Measurements from ENCODE around the gene FOXA3. TPM values are rescaled to one million over a fixed set of nuclear protein-coding genes. Genes with fewer than 3 reads are reported as not detected.

The FOXA3 gene
- total and polyA plus RNA-seq, 8 donors, result 7.6 to 65.8 (median 18.9) TPM

DNA sequence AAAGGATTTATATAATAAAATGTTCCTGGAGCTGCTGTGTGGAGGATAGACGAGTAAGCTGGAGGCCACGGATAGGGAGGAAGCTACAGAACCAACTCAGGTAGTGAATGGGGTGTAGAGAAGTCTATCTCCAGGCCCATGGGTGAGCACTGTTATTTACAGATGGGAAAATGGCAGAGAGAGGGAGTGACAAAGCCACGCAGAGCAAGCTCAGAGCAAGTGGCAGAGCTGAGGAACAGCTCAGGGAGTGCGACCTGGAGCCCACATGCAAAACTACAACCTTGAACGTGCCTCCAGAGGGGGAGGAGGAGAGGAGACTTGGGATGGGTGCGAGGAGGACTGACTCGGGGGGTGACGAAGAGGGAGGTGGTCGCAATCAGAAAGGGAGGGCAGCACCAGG, 35.6 kb upstream of the FOXA3 start:
- H3K36me3 ChIP-seq, result peaks cover 86 to 100% (median 100%) of the 10 kb centered on the region in 4 donors

DNA sequence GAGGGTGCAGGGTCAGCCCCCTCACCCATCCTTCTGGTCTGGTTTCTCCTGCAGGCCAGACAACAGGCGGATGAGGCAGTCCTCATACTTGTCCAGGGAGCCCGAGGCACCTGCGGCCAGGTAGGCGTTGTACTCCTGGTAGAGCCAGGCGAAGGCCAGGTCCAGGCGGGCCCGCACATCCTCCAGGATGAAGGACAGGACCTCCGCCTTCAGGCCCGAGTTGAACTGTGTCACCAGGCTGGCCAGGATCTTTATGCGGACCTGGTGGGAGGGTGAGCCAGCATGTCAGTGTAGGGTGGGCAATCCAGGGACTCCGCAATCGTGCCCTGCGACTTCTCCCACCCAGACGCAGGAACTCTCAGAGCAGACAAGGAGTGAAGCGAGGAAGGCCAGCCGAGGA, 35.2 kb upstream of the FOXA3 start:
- DNase-seq, result no peak
- WGBS, 5 donors, result 84 to 96% (median 94%) methylated on average over 15 to 16 of the region's 16 CpGs
- no peaks in the 10 kb centered on the region for H3K9me3 ChIP-seq

More for the DNA sequence above, 35.6 kb upstream of the FOXA3 start:
- WGBS, 5 donors, result 85 to 90% (median 89%) methylated on average over 9 of the region's 9 CpGs
- Histone ChIP-seq H3K27ac (no peak overlapping the region), H3K9me3 (no peaks in the 10 kb centered on the region), H3K4me3 (no peak overlapping the region), H3K4me1 (peaks cover 0 to 21% (median 15%) of the 10 kb centered on the region in 4 donors), H3K27me3 (no peaks in the 10 kb centered on the region)
- intact Hi-C loops (cut with DNase I; ENCODE audit: low total_unique reads), result no loop called here
- no peak for DNase-seq
- TF ChIP-seq, protein P1, sequence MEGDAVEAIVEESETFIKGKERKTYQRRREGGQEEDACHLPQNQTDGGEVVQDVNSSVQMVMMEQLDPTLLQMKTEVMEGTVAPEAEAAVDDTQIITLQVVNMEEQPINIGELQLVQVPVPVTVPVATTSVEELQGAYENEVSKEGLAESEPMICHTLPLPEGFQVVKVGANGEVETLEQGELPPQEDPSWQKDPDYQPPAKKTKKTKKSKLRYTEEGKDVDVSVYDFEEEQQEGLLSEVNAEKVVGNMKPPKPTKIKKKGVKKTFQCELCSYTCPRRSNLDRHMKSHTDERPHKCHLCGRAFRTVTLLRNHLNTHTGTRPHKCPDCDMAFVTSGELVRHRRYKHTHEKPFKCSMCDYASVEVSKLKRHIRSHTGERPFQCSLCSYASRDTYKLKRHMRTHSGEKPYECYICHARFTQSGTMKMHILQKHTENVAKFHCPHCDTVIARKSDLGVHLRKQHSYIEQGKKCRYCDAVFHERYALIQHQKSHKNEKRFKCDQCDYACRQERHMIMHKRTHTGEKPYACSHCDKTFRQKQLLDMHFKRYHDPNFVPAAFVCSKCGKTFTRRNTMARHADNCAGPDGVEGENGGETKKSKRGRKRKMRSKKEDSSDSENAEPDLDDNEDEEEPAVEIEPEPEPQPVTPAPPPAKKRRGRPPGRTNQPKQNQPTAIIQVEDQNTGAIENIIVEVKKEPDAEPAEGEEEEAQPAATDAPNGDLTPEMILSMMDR (IDR thresholded peaks at IDR 0.05), result no peak
- TF ChIP-seq POLR2A (IDR thresholded peaks at IDR 0.05), result no peak
- TF ChIP-seq POLR2AphosphoS5 (IDR thresholded peaks at IDR 0.05), result no peak
- TF ChIP-seq EP300 (IDR thresholded peaks at IDR 0.05), result no peak

DNA sequence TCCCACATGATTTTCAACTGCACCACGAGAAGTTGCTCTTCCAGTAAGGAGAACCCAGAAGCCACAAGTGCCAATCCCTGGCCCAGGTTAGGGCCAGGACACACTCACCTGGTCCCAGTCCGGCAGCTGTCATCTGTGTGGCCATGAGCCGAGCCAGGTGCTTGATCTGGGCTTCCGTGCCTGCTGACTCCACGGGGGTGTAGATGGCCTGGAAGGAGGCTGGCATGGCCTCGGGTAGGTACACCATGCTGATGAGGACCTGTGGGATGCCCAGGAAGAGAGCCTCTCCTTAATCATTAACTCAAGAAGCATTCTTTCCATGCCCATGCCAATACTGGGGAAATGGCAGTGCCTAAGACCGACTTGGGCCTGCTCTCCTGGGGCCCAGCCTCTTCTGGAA, 29.2 kb upstream of the FOXA3 start:
- H3K36me3 ChIP-seq, result peaks cover 88 to 100% (median 100%) of the 10 kb centered on the region in 4 donors

More for the DNA sequence above, 35.2 kb upstream of the FOXA3 start:
- Histone ChIP-seq H3K27me3 (no peaks in the 10 kb centered on the region), H3K4me1 (peaks cover 0 to 20% (median 13%) of the 10 kb centered on the region in 4 donors), H3K36me3 (peaks cover 86 to 100% (median 100%) of the 10 kb centered on the region in 4 donors), H3K27ac (no peak overlapping the region), H3K4me3 (no peak overlapping the region)
- intact Hi-C loops (cut with DNase I; ENCODE audit: low total_unique reads), result no loop called here
- TF ChIP-seq POLR2A (IDR thresholded peaks at IDR 0.05) (no peak), POLR2AphosphoS5 (IDR thresholded peaks at IDR 0.05) (no peak), EP300 (IDR thresholded peaks at IDR 0.05) (no peak)
- TF ChIP-seq, protein P1 (IDR thresholded peaks at IDR 0.05), result no peak

DNA sequence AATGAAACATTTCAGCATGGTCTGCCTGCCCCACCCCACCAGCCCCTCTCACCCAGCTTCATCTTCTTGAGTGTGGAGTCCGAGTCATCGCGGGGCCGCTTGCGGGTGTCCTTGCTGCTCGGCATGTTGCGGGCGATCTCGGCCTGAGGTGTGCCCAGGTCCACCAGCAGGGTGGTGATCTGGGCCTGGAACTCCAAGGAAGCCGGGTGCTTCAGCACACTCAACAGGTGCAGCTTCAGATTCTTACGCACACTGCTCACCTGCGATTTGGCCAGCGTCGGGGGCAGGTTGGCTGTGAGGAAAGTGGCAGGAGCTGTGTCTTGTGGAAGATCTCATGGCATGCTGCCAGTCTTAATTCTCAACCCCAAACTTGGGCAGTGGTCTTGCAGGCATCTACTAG, 21.9 kb upstream of the FOXA3 start:
- Histone ChIP-seq H3K27me3 (no peaks in the 10 kb centered on the region), H3K27ac (no peak overlapping the region), H3K36me3 (peaks cover 71 to 100% (median 100%) of the 10 kb centered on the region in 4 donors), H3K9me3 (no peaks in the 10 kb centered on the region), H3K4me3 (no peak overlapping the region), H3K4me1 (no peaks in the 10 kb centered on the region)
- no peak for TF ChIP-seq POLR2A (IDR thresholded peaks at IDR 0.05)
- TF ChIP-seq POLR2AphosphoS5 (IDR thresholded peaks at IDR 0.05), result no peak
- TF ChIP-seq, protein P1 (IDR thresholded peaks at IDR 0.05), result no peak
- TF ChIP-seq EP300 (IDR thresholded peaks at IDR 0.05), result no peak
- no peak for DNase-seq
- intact Hi-C loops (cut with DNase I; ENCODE audit: low total_unique reads), result no loop called here
- WGBS, 5 donors, result 91 to 97% (median 95%) methylated on average over 14 of the region's 14 CpGs

More for the DNA sequence above, 29.2 kb upstream of the FOXA3 start:
- Histone ChIP-seq H3K27ac (no peak overlapping the region), H3K27me3 (no peaks in the 10 kb centered on the region), H3K4me3 (no peak overlapping the region), H3K4me1 (no peaks in the 10 kb centered on the region), H3K9me3 (no peaks in the 10 kb centered on the region)
- 77 to 90% (median 82%) methylated on average over 5 to 7 of the region's 7 CpGs for WGBS, 5 donors
- intact Hi-C loops (cut with DNase I; ENCODE audit: low total_unique reads), result no loop called here
- TF ChIP-seq POLR2AphosphoS5 (IDR thresholded peaks at IDR 0.05), result no peak
- TF ChIP-seq, protein P1 (IDR thresholded peaks at IDR 0.05), result no peak
- no peak for TF ChIP-seq EP300 (IDR thresholded peaks at IDR 0.05)
- TF ChIP-seq POLR2A (IDR thresholded peaks at IDR 0.05), result no peak
- no peak for DNase-seq
